GM21529 (cell line): Measurements from ENCODE around the gene TEX35.
"Not testable (repeated sequence)": the region's sequence is repeated elsewhere in the genome, so short reads cannot be mapped to it uniquely, and the experiment has no call there.

Experiments used
- ATAC-seq: cut with Tn5 transposase; IDR thresholded peaks from one replicate; pipeline ENCODE4 v1.9.1; 2021; ENCODE audit not compliant: unreplicated experiment

The TEX35 gene

GRCh38 chr1:178493301-178493741 is 19.6 kb upstream of the TEX35 start:
- ATAC-seq: no peak

GRCh38 chr1:178494569-178494971 is 18.3 kb upstream of the TEX35 start:
- ATAC-seq: no peak

- no peak for ATAC-seq
Measured at GRCh38 chr1:178495158-178495557, 17.8 kb upstream of the TEX35 start.

GRCh38 chr1:178495741-178496409 is 17.0 kb upstream of the TEX35 start:
- ATAC-seq: no peak

- no peak for ATAC-seq
Measured at GRCh38 chr1:178496410-178497135, 16.3 kb upstream of the TEX35 start, which contains the start of gene CLEC20A. Gene CLEC20A, minus strand, starts transcription at chr1:178496964. Its CDS starts 25 bp downstream, at chr1:178496939.

- no peak for ATAC-seq
Measured at GRCh38 chr1:178497903-178498478, 14.9 kb upstream of the TEX35 start.

- ATAC-seq: no peak
Measured at GRCh38 chr1:178498896-178499675, 13.8 kb upstream of the TEX35 start.

- ATAC-seq: no peak
Measured at GRCh38 chr1:178500091-178500770, 12.7 kb upstream of the TEX35 start.

- ATAC-seq: no peak
Measured at GRCh38 chr1:178500936-178501554, 11.9 kb upstream of the TEX35 start.

- peak; percentile 89 for ATAC-seq
Measured at GRCh38 chr1:178501705-178502329, 11.1 kb upstream of the TEX35 start.

GRCh38 chr1:178502330-178502714 is 10.6 kb upstream of the TEX35 start:
- no peak for ATAC-seq

- ATAC-seq: no peak
Measured at GRCh38 chr1:178502856-178503255, 10.1 kb upstream of the TEX35 start.

- ATAC-seq: not testable (repeated sequence)
Measured at GRCh38 chr1:178503316-178503715, 9.6 kb upstream of the TEX35 start.

GRCh38 chr1:178503849-178504248 is 9.1 kb upstream of the TEX35 start:
- no peak for ATAC-seq

- ATAC-seq: no peak
Measured at GRCh38 chr1:178504286-178504685, 8.6 kb upstream of the TEX35 start.

- ATAC-seq: no peak
Measured at GRCh38 chr1:178506177-178506576, 6.7 kb upstream of the TEX35 start.

GRCh38 chr1:178506669-178507068 is 6.2 kb upstream of the TEX35 start:
- ATAC-seq: no peak

GRCh38 chr1:178509414-178510007 is 3.4 kb upstream of the TEX35 start:
- no peak for ATAC-seq

GRCh38 chr1:178510155-178510554 is 2.8 kb upstream of the TEX35 start:
- ATAC-seq: no peak
